ENCODE measurements around the gene POLK.
A peak's percentile ranks its signal among the peaks of the same experiment; 100 is the strongest.
"Not testable (repeated sequence)": the region's sequence is repeated elsewhere in the genome, so short reads cannot be mapped to it uniquely, and the experiment has no call there.

POLK gene

DNA sequence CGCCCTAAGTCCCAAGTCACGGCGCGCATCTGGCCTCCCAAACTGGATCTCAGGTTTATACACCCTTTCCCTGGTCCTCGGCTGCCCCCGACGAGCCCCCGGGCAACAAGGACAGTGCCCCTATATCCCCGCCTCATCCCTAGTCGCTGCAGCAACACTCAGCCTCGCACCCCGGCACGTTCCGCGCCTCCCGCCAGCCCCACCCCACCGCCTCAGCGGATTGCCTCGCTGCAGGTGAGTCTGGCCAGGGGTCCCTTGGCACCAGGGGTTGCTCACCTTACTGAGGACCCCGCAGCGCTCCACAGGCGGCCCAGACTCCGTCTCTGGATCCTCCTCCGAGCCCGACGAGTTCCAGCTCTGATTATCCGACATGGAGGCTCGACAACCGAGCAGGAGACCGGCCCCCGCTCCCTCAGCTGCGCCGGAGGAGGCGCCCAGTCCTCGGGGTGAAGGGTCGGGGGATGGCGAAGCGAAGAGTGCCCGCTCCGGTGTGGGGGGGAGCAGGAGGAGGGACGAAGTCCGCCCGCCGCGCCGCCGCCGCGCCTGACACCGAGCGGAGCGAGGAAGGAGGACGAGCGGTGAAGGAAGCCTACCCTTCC is 756 bp upstream of the POLK start:
- peak; percentile 14 for DNase-seq

DNA sequence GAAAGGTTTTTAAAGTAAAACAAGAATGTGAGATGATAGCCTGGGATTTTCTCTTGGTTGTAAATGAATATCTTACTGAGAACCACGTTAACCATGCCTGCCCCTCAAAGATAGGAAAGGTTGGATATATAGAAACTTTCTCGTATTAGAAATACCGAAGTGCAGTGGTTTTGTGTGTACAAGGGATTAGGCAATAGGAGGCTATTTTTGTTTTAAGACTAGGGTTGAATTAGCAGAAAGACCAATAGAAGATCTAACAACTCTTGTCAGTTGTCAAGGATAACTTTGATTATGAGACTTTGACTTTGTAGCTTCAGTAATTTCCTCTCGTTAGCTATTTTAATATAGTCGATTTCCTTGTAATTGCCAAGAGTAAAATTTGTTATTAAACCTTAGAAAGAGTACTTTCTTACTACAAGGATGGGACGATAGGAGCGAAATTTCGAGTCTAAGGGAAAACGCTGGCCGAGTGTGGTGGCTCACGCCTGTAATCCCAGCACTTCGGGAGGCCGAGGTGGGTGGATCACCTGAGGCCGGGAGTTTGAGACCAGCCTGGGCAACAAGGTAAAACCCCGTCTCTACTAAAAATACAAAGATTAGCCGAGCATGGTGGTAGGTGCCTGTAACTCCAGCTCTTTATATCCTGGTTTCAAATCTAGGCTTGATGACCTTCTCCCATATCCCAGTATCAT is 838 bp downstream of the POLK start:
- no peak for DNase-seq

DNA sequence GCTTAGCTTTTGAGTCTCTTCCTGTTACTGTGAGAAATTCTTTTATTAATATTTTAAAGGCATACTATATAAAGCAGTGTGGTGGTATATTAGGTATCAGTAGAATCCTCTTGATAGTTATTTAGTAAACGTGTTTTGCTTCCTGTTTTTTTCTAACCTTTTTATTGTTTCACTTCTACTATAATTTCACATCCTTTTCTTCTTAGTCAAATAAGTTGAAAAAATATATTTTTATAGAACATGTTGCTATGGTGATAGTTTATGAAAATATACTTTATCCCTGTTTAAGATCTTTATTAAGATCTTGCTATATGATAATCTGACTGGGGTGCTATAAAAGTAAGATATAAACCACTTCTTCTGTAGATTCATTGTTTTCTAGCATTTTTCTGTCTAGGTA is 2.1 kb downstream of the POLK start:
- DNase-seq = no peak

DNA sequence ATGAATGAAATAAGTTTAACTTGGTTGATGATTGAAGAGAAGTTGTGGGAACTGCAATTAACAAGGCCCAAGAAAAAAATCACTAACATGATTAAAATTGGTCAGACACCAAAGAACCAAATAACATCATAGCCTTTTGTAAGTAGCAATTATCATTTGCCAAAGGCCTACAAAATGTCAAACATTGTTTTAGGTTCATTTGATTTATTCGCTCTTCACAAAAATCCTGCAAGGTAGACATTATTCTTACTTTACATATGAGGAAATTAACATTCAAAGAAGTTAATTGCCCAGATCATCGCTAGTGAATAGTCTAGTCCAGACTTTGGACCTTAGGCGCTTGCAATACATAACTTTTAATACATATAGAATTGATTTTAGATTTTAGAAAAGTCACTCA is 2.6 kb downstream of the POLK start:
- DNase-seq = no peak

DNA sequence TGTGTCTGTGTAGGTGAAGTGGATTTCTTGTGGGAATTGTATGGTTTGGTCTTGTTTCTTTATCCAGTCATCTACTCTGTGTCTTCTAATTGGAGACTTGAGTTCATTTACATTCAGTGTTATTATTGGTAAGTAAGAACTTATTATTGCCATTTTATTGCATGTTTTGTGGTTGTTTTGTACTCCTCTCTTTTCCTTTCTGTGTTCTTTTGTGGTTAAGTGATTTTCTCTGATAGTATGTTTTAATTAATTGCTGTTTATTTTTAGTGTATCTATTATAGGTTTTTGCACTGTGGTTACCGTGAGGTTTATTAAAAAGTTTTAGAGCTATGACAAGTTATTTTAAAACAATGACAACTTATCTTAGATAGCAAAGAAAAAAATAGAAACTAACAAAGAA is 8.1 kb downstream of the POLK start:
- DNase-seq = no peak

DNA sequence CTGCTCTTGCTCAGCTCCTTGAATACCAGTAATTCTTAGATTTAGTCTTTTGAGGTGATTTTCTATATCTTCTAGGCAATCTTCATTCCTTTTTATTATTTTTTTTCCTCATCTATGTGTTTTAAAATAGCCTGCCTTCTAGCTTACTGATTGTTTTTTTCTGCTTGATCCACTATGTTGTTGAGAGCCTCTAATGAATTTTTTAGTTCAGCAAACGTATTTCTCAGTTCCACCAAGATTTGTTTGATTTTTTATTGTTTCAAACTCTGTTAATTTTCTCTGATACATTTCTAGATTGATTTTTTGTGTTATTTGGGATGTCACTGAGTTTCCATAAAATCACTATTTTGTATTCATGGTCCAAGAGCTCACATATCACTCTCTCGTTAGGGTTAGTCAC is 9.5 kb downstream of the POLK start:
- DNase-seq = no peak

DNA sequence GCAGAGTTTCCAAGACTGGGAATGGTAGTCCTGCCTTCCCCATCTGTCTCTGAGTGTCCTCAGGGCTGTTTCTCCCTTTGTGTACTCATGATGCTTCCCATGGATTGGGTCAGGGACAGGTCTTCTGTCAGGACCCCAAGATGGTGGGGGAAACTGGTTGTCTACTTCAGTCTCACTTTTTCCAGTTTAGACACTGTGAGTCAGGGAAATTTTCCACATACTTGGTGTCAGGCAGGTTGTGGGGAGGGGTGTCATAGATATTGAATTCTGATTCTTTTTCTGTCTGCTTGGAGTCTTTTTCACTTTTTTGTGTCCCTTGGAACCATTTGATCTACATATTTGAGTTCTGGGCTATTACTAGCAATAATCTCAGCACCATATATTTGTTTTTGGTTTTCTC is 10.3 kb downstream of the POLK start:
- DNase-seq = no peak

DNA sequence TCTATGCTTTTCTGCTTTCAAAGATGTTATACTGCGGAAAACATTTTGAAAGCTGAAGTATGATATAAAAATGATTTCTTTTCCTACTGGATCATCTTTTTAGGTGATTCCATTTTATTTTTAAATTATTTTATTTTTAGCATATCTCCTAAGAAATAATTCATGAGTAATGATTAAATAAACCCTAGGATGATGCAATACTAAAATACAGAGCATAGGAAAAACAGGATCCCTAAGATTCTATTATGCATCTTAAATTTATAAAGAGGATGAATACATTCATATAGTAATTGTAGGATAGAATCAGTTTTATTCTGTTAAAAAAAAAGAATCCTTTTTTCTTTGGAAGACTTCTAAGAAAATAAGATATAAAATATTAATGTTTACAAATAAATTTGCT is 10.9 kb downstream of the POLK start:
- no peak for DNase-seq

DNA sequence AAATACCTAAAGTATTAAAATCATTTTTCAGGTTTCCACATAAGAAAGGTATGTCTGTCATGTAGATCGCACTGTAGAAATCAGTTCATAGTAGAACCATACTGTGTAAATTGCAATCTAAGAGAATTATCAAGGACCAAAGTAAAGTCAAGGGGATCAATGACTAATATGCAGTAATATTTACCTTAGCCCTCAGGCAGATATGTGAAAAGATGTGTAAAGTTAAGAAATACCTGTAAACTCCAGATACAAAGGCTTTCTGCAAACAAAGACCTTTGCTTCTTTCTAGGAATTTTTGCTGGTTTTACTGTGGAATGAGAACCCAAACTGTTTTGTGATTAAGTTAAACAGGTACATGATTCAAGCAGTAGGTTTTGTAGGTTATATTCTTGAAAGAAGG is 11.6 kb downstream of the POLK start:
- DNase-seq = no peak

DNA sequence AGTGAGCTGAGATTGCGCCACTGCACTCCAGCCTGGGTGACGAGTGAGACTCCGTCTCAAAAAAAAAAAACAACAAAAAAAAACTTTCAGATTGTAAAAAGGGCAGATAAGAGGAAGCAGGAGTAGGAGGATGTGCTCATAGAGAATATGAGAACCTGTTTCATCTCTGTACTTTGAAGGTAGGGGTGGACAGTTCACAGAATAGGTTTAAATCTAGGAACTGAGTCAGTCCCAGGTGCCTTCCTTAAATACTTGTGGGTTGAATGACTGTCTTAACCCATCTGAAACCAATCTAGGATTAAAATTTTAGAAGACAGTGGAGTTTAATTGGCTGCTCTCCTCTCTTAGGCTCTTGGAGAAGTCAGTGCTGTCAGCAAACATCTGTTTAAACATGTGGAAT is 12.4 kb downstream of the POLK start:
- DNase-seq = no peak

DNA sequence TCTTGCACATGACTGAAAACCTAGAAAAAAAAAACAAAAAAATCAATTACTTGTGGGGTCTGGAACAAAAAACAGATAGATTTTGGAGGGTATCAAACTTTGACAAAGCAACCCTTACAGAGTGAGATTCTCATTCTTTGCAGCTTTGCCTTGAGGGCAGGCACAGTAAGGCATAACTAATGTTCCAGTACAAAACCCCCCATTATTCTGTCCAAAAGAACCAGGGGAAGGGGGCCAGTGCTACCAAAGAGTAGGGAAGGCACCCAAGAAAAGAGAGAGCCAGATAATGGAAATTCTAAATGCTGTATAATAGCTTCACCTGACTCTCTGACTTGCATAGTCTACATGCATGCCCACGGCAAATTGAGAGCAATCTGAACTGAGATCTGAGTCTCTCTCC is 12.9 kb downstream of the POLK start:
- DNase-seq = no peak

DNA sequence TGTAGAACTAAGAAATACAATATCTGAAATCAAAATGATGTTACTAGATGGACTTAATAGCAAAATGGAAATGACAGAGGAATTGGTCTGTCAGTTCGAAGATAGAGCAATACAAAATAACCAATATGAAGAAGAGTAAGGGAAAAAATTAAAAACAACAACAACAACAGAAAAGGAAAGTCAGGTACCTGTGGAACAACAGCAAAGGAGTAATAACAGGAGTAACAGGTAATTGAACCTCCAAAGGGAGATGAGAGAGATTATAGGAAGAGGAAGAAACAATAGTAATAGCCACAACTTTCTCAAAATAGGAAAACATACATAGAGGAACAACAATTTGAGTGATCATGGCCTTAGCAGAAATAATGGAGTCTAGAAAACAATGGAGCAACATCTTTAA is 13.7 kb downstream of the POLK start:
- no peak for DNase-seq

DNA sequence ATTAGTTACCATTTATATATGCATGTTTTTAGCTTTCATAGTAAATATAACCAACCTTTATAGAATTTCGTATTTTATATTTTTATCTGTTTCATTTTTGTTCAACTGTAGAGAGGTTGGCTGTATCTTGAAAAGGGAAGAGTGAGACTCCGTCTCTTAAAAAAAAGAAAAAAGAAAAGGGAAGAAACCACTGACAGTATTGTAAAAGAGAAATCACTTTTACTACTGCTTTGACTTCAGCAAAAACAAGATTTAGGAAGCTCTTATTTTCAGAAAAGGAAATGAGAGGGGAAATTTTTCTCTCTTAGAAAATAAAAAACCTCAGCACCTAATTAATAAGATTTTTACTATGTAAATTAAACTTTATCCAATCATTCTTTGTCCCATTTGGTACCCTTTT is 14.4 kb downstream of the POLK start:
- no peak for DNase-seq

DNA sequence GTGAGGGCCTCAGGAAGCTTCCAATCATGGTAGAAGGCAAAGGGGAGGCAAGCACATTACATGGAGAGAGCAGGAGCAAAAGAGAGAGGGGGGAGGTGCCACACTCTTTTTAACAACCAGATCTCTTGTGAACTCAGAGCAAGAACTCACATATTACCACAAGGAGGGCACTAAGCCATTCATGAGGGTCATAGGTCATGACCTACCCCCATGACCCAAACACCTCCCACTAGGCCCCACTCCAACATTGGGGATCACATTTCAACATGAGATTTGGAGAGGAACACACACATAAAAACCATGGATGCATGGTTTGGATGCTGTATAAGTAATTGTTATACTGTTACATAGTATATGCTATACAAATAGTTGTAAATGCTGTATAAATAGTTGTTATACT is 17.5 kb downstream of the POLK start:
- no peak for DNase-seq

DNA sequence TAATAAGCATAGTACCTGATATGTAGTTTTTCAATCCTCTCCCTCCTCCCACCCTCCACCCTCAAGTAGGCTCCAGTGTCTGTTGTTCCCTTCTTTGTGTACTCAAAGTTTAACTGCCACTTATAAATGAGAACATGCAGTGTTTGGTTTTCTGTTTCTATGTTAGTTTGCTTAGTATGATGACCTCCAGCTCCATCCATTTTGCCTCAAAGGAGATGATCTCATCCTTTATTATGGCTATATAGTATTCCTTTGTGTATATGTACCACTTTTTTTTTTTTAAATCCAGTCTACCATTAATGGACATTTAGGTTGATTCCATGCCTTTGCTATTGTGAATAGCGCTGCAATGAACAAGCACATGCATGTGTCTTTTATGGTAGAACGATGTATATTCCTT is 20.5 kb downstream of the POLK start:
- DNase-seq = no peak

DNA sequence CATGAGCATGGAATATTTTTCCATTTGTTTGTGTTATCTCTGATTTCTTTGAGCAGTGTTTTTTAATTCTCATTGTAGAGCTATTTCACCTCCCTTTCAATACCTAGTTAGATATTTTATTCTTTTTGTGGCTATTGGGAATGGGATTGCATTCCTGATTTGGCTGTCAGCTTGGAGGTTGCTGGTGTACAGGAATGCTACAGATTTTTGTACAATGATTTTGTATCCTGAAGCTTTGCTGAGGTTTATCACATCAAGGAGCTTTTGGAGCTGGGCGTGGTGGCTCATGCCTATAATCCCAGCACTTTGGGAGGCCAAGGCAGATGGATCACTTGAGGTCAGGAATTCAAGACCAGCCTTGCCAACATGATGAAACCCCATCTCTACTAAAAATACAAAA is 22.0 kb downstream of the POLK start:
- not testable (repeated sequence) for DNase-seq

DNA sequence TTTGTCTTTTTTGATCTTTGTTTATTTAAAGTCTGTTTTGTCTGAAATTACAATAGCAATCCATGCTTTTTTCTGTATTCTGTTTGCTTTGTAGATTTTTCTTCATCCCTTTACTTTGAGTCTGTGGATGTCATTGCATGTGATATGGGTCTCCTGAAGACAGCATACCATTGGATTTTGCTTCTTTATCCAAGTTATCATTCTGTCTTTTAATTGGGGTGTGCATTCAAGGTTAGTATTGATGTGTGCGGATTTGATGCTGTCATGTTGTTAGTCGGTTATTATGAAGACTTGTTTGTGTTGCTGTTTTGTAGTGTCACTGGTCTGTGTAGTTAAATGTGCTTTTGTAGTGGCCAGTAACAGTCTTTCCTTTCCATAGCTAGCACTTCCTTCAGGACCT is 23.0 kb downstream of the POLK start:
- no peak for DNase-seq

DNA sequence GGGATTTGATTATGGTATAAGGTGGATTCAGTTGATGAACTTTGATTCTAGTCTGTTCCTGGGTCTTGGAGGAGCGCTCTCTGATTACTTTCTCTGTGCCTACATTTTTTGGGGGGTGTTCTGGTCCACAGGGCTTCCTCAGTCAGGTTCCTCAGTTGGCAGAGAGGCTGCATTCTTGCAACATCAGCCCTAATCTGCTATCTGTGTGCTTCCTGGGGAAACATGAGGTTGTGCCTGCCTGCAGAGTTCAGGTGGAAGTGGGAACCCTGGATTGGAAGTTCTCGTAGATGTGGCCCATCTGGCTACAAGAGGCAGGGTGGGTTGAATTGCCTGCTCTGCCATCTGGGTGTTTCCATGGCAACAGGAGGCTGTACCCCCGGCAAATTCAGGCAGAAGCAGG is 24.5 kb downstream of the POLK start:
- no peak for DNase-seq

DNA sequence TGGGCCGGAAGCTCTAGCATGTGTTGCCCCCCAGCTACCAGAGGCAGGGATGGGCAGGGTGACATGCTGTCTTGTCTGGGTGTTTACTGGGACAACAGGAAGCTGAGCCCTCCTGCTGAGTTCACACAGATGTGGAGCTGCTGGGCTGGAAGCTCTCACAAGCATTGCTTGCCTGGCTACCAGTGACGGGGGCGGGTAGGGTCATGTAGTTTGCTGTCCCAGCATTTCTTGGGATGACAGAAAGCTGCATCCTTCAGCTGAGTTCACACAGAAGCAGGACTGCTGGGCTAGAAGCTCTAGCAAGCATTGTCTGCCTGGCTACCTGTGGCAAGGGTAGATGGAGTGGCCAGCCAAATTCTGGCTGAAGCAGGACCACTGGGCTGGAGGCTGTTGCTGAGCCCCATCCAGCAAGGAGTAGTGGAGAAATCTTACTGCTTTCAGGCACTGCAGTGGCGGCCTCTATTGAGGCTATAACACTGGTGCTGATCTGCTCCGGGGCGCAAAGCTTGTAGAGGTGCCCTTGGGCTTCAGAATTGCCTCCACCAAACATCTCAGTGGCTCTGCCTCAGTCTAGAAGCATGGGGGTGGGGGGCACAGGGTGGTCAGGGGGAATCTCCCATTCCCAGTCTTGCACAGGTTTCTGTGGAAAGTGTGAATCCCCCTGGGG is 25.1 kb downstream of the POLK start:
- no peak for DNase-seq

DNA sequence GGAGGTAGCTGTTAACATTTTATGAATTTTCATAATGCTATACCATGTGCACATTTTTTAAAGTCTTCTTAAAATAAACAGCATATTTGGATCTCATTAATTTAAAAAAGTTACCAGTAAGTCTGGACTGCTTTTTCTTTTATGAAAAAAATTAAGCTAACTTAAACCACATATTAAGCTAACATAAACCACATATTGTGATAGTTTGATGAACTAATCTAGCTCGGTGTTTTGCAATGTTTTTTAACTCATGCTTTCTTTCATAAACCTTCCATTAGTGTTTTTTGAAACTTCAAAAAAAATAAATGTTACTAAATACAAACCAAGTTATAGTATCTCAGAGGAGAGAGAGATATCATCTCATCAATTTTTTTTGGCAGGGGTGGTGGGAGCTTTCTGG is 26.5 kb downstream of the POLK start:
- DNase-seq = no peak

DNA sequence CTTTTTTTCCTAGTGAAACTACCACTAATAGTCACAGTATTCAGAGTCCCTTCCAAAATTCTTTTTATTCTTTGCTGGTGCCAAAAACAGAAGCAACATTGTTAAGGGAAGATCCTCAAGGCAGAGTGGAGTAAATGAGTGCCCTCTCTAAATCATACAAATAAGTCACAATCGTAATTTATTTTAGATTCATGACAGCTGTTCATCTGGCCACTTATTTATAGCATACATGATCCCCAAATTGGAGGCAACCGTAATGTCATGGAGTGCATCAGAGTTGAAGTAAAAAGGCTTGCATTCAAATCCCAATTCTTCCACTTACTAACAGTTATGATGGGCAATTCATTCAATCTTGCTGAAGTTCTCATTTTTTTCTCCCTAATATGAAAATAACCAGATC is 33.4 kb downstream of the POLK start:
- no peak for DNase-seq

DNA sequence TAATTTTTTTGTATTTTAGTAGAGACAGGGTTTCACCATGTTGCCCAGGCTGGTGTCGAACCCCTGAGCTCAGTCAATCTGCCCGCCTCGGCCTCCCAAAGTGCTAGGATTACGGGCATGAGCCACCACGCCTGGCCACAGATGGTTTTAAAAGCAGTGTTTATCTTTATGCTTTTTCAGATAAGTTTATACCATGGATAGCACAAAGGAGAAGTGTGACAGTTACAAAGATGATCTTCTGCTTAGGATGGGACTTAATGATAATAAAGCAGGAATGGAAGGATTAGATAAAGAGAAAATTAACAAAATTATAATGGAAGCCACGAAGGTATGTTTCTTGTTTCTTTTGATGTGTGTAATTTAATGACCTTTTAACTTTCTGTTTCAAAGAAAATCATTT is 35.1 kb downstream of the POLK start:
- DNase-seq = no peak

DNA sequence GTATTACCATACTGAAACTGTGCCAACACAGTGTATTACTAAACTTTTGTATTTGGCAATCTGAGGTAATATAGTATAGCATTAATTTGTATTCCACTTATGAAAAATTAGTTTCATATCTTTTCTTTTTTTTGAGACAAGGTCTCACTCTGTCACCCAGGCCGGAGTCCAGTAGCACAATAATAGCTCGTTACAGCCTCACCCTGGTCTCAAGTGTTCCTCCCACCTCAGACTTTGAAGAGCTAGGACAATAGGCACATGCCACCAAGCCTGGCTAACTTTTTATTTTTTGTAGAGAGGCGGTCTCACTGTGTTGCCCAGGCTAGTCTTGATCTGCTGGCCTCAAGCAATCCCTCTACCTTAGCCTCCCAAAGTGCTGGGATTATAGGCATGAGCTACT is 36.1 kb downstream of the POLK start:
- no peak for DNase-seq

DNA sequence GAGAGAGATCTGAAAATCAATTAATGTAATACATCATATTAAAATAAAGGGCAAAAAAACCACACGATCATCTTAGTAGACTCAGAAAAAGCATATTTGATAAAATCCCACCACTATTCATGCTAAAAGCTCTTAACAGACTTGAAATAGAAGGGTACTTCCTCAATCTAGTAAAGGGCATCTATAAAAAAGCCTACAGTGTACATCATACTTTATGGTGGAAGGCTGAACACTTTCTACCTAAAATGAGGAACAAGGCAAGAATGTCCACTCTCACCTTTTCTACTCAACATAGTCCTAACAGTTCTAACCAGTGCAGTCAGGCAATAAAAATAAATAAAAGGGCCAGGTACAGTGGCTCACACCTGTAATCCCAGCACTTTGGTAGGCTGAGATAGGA is 38.9 kb downstream of the POLK start:
- DNase-seq = no peak

DNA sequence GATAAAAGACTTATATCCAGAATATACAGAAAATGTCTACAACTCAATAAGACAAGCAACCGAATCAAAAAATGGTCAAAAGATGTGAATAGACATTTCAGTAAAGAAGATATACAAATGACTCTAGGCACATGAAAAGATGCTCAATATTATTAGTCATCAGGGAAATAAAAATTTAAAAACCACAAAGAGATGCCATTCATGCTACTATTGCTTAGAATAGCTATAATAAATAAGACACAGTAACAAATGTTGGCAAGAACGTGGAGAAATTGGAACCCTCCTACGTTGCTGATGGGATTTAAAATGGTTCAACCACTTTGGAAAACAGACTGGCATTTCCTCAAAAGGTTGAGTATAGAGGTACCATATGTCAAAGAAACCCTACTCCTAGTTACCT is 39.8 kb downstream of the POLK start:
- no peak for DNase-seq

Measured in CD4-positive, alpha-beta T cell treated with Interferon gamma for 1 hour (primary cell).